Large intestine (tissue), 3 donors: ENCODE data around the gene RPTN. TPM values are rescaled to one million over a fixed set of nuclear protein-coding genes. Genes with fewer than 3 reads are reported as not detected.

Experiments used
- DNase-seq, 2 donors: peaks; one replicate each; pipeline versions ENCODE4 v3.0.0 to v3.0.0-alpha.2; 2013
- H3K27ac ChIP-seq: one replicate; pipeline ENCODE4 v1.5.1; 2013; ENCODE audit warnings: low read length
- H3K27me3 ChIP-seq: 2 replicates; pipeline ENCODE4 v1.6.1; 2013; ENCODE audit warnings: low read length; ENCODE audit not compliant: control insufficient read depth, insufficient read depth
- H3K36me3 ChIP-seq: 2 replicates; pipeline ENCODE4 v1.6.1; 2013; ENCODE audit warnings: low read length; ENCODE audit not compliant: control insufficient read depth, insufficient read depth
- H3K4me1 ChIP-seq: one replicate; pipeline ENCODE4 v1.6.1; 2013; ENCODE audit warnings: low read length; ENCODE audit not compliant: control insufficient read depth, insufficient read depth
- H3K4me3 ChIP-seq: one replicate; pipeline ENCODE4 v1.5.1; 2013; ENCODE audit warnings: low read length
- H3K9me3 ChIP-seq: one replicate; pipeline ENCODE4 v1.6.1; 2013; ENCODE audit warnings: mild to moderate bottlenecking, low read depth, low read length, moderate library complexity; ENCODE audit not compliant: control insufficient read depth
- WGBS: methylation state at CpG from one replicate; pipeline ENCODE4 v1.1.5; 2013; ENCODE audit warnings: low lambda C conversion rate; ENCODE audit not compliant: insufficient coverage; 5-methylcytosine and 5-hydroxymethylcytosine counted together
- polyA plus RNA-seq: library from polyadenylated mRNA; unstranded; fragments of 120-200 nt; gene quantifications from one replicate; pipeline ENCODE4 v1.2.1, GENCODE V29; 2013

RPTN gene
- polyA plus RNA-seq, 1 donor = not detected

DNA sequence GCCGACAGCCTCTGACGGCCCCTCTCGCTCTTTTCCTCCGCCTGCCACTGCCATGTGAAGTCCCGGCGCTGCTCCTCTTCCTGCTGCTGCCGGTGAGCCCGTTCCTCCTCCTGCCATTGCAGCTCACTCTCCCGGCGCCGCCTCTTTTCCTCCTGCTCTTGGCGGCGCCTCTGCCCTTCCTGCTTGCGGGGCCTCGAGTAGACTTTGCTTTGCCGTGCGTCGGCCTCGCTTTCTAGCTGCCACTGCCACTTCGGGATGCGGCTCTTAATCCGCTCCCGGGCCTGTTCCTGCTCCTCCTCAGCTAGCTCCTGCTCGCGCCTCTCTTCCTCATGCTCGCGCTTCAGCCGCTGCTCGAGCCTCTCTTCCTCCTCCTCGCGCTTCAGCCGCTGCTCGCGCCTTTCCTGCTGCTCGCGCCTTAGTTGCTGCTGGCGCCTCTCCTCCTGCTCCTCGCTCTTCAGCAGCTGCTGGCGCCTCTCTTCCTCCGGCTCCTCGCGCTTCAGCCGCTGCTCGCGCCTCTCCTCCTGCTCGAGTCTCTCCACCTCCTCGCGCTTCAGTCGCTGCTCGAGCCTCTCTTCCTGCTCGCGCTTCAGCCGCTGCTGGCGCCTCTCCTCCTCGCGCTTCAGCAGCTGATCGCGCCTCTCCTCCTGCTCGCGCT, 48.0 kb downstream of the RPTN start:
- Histone ChIP-seq H3K27me3 (peaks cover 93% of the 10 kb centered on the region), H3K9me3 (peaks cover 32% of the 10 kb centered on the region), H3K4me1 (peaks cover 32% of the 10 kb centered on the region), H3K36me3 (no peaks in the 10 kb centered on the region), H3K4me3 (peak overlapping the region; percentile 29), H3K27ac (no peak overlapping the region)
- DNase-seq = peak in 1 of 2 donors; percentile 75
- WGBS = no CpG with 5 or more reads among the region's 60 CpGs

DNA sequence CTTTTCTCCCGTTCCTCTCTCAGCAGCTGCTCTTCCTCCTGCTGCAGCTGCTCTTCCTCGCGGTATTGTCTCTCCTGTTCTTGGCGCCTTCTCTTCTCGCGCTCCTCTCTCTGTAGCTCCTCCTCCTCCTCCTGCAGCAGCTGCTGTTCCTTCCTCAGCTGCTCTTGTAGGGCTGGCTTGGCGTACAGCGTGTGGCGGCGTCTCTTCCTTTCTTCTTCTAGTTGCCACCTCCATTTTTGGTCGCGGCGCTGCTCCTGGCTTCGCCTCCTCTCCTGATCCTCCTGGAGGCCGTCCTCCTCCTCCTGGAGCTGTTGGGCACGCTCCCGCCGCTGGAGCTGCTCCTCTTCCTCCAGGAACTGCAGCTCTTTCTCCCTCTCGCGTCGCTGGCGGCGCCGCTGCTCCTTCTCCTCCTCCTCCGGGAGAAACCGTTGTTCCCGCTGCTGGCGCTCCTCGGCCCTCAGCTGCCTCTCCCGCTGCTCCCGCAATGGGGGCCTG, 48.6 kb downstream of the RPTN start:
- no peak overlapping the region for H3K27ac ChIP-seq
- peaks cover 32% of the 10 kb centered on the region for H3K9me3 ChIP-seq
- 0% methylated on average over 6 of the region's 31 CpGs for WGBS
- H3K4me3 ChIP-seq = peak overlapping the region; percentile 29
- DNase-seq = peak in 1 of 2 donors; percentile 57
- H3K36me3 ChIP-seq = no peaks in the 10 kb centered on the region
- peaks cover 32% of the 10 kb centered on the region for H3K4me1 ChIP-seq
- peaks cover 96% of the 10 kb centered on the region for H3K27me3 ChIP-seq

DNA sequence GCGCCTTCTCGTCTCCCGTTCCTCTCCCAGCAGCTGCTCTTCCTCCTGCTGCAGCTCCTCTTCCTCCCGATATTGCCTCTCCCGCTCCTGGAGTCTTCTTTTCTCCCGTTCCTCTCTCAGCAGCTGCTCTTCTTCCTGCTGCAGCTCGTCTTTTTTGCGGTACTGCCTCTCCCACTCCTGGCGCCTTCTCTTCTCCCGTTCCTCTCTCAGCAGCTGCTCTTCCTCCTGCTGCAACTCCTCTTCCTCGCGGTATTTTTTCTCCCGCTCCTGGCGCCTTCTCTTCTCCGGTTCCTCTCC, 49.1 kb downstream of the RPTN start:
- DNase-seq = peak in 1 of 2 donors; percentile 8
- H3K27ac ChIP-seq = no peak overlapping the region
- peaks cover 32% of the 10 kb centered on the region for H3K9me3 ChIP-seq
- no peaks in the 10 kb centered on the region for H3K36me3 ChIP-seq
- peaks cover 95% of the 10 kb centered on the region for H3K27me3 ChIP-seq
- H3K4me1 ChIP-seq = peaks cover 32% of the 10 kb centered on the region
- WGBS = 10% methylated on average over 11 of the region's 15 CpGs
- peak overlapping the region; percentile 29 for H3K4me3 ChIP-seq

DNA sequence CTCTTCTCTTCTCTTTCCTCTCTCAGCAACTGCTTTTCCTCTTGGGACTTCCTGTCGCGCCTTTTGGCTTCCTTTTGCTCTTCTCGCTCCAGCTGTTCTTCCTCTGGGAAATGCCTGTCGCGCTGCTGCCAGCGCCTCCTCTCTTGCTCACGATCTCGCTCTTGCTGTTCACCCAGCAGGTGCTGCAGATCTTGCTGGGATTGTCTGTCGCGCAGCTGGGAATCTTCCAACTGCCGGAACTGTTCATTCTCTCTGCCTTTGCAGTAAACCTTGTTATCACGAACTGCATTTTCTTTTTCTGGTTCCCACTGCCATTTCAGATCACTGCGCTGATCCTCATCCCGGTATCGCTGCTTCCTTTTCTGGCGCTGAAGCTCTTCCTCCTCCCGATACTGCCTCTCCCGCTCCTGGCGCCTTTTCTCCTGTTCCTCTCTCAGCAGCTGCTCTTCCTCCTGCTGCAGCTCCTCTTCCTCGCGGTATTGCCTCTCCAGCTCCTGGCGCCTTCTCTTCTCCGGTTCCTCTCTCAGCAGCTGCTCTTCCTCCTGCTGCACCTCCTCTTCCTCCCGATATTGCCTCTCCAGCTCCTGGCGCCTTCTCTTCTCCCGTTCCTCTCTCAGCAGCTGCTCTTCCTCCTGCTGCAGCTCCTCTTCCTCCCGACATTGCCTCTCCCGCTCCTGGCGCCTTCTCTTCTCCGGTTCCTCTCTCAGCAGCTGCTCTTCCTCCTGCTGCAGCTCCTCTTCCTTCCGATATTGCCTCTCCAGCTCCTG, 49.6 kb downstream of the RPTN start:
- peaks cover 32% of the 10 kb centered on the region for H3K9me3 ChIP-seq
- peaks cover 97% of the 10 kb centered on the region for H3K27me3 ChIP-seq
- 18% methylated on average over 16 of the region's 31 CpGs for WGBS
- no peak overlapping the region for H3K4me3 ChIP-seq
- H3K4me1 ChIP-seq = peaks cover 32% of the 10 kb centered on the region
- no peaks in the 10 kb centered on the region for H3K36me3 ChIP-seq
- DNase-seq = peak in 1 of 2 donors; percentile 35
- H3K27ac ChIP-seq = no peak overlapping the region

DNA sequence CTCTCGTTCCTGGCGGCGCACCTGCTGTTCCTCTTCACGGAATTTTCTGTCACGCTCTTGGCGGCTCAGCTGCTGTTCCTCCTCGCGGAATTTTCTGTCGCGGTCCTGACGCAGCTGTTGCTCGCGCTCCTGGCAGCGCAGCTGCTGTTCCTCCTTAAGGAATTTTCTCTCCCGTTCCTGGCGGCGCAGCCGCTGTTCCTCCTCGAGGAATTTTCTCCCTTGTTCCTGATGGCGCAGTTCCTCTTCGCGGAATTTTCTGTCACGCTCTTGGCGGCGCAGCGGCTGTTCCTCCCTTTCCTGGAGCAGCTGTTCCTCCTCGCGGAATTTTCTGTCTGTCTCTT, 50.2 kb downstream of the RPTN start:
- Histone ChIP-seq H3K4me3 (no peak overlapping the region), H3K36me3 (no peaks in the 10 kb centered on the region), H3K27ac (no peak overlapping the region), H3K27me3 (peaks cover 95% of the 10 kb centered on the region), H3K9me3 (peaks cover 32% of the 10 kb centered on the region), H3K4me1 (peaks cover 32% of the 10 kb centered on the region)
- DNase-seq = peak in 1 of 2 donors; percentile 14
- WGBS = 19% methylated on average over 5 of the region's 28 CpGs

DNA sequence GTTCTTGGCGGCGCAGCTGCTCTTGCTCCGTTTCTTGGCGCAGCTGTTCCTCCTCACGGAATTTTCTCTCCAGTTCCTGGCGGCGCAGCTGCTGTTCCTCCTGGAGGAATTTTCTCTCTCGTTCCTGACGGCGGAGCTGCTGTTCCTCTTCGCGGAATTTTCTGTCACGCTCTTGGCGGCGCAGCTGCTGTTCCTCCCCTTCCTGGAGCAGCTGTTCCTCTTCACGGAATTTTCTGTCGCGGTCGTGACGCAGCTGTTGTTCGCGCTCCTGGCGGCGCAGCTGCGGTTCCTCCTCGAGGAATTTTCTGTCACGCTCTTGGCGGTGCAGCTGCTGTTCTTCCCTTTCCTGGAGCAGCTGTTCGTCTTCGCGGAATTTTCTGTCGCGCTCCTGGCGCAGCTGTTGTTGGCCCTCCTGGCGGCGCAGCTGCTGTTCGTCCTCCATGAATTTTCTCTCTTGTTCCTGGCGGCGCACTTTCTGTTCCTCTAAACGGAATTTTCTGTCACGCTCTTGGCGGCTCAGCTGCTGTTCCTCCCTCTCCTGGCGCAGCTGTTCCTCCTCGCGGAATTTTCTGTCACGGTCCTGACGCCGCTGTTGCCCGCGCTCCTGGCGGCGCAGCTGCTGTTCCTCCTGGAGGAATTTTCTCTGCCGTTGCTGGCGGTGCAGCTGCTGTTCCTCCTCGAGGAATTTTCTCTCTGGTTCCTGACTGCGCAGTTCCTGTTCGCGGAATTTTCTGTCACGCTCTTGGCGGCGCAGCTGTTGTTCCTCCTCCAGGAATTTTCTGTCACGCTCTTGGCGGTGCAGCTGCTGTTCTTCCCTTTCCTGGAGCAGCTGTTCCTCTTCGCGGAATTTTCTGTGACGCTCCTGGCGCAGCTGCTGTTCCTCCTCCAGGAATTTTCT, 50.8 kb downstream of the RPTN start:
- 12% methylated on average over 8 of the region's 67 CpGs for WGBS
- Histone ChIP-seq H3K9me3 (peaks cover 32% of the 10 kb centered on the region), H3K4me1 (peaks cover 32% of the 10 kb centered on the region), H3K4me3 (no peak overlapping the region), H3K27ac (no peak overlapping the region), H3K36me3 (no peaks in the 10 kb centered on the region), H3K27me3 (peaks cover 91% of the 10 kb centered on the region)
- DNase-seq = peak in 1 of 2 donors; percentile 22

DNA sequence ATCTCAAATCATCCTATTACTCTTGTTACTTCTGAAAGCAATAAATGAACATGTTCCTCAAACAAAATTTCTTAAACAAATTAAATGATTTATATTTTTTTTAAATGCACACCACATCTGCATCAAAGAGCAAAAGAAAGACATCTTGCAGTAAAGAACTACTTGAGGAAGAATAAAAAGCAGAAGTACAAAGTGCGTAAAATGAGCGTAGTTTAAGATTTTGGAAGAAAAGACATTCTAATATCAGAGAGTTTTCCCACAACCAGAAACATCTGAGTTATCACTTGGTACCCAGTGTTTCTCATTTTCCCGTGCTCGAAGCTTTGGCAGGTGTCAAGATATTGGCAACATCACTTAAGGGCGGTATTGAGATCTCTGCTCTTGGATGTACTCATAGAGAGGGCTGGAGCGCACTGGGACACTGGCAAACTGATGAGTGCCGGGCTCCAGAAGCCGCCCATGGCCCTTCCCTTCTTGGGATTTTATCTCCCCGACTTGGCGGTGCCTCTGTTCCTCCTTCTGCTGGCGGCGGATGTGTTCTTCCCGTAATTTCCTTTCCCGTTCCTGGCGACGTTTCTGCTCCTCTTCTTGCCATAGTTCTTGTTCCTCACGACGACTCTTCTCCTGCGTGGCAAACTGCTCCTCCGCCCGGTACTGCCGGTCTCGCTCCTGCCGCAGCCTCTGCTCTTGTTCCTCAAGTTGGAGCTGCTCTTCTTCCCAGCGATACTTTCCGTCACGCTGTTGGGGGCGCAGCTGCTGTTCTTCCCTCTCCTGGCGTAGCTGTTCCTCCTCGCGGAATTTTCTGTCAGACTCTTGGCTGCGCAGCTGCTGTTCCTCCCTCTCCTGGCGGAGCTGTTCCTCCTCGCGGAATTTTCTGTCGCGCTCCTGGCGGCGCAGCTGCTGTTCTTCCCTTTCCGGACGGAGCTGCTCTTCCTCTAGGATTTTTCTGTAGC, 51.7 kb downstream of the RPTN start:
- no peaks in the 10 kb centered on the region for H3K36me3 ChIP-seq
- H3K9me3 ChIP-seq = peaks cover 29% of the 10 kb centered on the region
- H3K4me3 ChIP-seq = no peak overlapping the region
- peak in 1 of 2 donors; percentile 14 for DNase-seq
- 37% methylated on average over 8 of the region's 41 CpGs for WGBS
- H3K27me3 ChIP-seq = peaks cover 82% of the 10 kb centered on the region
- H3K27ac ChIP-seq = no peak overlapping the region
- peaks cover 26% of the 10 kb centered on the region for H3K4me1 ChIP-seq

DNA sequence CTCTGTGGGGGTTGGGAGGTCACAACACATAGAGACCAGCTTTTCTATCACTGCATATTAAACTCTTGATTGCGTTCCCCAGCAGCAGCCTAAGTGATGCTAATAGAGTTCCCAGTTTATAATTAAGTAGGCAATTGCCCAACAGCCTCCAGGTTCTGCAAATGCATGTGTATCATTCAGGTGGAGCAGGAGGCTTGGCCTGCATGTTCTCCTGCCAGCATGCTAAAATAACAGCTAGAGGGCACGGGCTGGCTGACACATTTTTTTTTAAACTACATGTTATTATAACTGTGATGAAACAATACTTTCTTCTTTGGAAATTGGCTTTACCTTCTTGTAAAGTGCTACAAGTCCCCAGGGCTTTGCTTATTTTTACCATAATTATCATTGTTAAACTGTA, 54.2 kb downstream of the RPTN start:
- Histone ChIP-seq H3K4me3 (no peak overlapping the region), H3K27ac (no peak overlapping the region), H3K36me3 (no peaks in the 10 kb centered on the region), H3K4me1 (peaks cover 8% of the 10 kb centered on the region), H3K27me3 (peaks cover 63% of the 10 kb centered on the region), H3K9me3 (peaks cover 16% of the 10 kb centered on the region)
- no peak for DNase-seq
- no CpG with 5 or more reads among the region's 2 CpGs for WGBS
